ENCODE results near the gene TRAF3.
"Not testable (repeated sequence)": the region's sequence is repeated elsewhere in the genome, so short reads cannot be mapped to it uniquely, and the experiment has no call there.

The TRAF3 gene

DNA sequence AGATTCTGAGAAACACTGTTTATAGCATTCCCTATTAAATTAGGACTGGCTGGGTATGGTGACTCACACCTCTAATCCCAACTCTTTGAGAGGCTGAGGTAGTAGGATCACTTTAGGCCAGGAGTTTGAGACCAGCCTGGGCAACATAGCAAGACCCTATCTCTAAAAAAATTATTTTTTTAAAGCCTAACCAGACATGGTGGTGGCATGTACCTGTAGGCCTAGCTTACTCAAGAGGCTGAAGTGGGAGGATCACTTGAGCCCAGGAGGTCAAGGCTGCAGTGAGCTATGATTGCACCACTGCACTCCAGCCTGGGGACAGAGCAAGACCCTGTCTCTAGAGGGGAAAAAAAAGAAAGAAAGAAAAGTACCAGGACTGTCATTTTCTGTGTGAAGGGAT is 119.5 kb downstream of the TRAF3 start:
- DNase-seq: not testable (repeated sequence)

GRCh38 chr14:102897299-102898027 is 120.2 kb downstream of the TRAF3 start:
- no peak for DNase-seq

- no peak for DNase-seq
Measured at GRCh38 chr14:102898298-102898697, 121.0 kb downstream of the TRAF3 start.

GRCh38 chr14:102898776-102899515 is 121.7 kb downstream of the TRAF3 start:
- no peak for DNase-seq

GRCh38 chr14:102899516-102899900 is 122.3 kb downstream of the TRAF3 start:
- DNase-seq: no peak

DNA sequence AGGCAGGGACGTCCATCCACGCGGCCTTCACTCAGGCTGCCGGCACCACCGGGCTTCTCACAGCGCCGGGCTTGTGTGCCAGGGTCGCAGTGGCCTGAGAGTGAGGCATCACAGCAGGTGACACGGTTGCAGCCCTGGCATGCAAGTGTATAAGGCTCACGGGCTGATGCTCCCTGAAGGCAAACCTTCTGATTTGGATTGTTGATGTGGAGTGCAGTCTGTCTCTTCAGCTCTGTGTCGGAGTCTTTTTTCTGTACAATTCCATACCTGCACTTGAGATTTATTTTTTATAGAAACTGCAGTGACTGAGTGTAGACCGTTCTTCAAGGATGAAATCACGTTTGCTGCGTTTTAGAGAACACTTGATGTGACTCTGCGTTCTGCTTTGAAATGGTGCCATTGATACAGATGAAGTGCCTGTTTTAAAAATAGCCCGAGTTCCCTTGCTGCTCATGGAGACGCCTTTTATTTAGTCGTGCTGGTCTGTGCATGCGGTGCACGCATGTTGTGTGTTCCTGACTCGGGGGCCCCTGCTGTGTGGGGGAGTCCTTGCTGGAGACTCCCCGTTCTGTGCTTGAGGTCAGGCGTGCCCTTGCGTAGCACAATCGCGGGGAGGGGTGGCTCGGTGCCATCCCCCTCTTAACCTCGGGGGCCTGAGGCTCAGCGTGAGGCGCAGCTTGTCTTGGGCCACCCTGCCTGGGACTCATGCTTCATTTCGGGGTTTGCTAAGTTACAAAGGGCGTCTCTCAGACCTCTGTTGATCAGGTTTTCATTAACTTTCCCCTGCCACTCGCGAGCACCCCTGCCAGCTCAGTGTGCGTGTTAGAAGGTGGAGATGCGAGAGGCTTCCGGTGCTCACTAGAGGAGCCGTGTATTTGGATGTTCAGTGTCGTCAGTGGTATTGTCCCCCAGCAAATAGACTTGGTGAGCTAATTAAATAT is 123.7 kb downstream of the TRAF3 start:
- no peak for DNase-seq

DNA sequence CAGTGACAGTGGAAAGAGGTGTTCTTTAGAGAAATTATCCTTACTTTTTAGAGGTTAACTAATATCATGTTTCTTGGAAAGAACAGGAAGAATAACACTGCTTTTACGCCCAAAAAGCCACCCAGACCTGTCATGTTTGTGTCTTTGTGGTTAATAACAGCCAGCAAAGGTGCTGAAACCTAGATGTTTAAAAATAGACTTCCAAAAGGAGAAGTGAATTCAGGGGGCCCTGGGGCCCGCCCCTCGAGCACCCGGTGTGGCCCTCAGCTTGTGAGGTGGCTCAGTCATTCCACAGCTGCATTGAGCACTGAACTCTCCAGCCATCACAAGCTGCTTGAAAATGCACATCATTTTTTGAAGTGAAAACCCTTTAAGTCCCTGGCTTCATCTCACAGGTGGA is 124.4 kb downstream of the TRAF3 start:
- DNase-seq: no peak

DNA sequence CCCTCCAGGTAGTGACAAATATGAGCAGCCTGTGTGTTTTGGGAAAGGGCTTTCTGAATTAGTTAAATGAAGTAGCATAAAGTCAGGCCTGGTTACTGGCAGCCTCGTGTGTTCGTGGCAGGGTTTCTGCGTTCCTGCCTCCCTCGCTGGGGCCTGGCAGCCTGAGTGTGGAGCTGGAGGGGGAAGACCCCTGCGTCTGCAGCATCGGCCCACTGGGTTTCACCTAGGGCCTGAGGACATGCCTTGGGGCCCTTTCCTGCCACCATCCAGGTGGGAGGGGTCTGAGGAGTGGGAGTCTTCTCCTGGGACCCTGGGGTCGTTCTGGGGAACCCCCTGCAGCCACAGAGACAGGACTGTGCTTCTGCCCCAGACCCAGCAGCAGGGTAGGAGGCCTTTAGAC is 124.8 kb downstream of the TRAF3 start:
- no peak for DNase-seq

- DNase-seq: no peak
Measured at GRCh38 chr14:102902523-102903247, 125.4 kb downstream of the TRAF3 start.

DNA sequence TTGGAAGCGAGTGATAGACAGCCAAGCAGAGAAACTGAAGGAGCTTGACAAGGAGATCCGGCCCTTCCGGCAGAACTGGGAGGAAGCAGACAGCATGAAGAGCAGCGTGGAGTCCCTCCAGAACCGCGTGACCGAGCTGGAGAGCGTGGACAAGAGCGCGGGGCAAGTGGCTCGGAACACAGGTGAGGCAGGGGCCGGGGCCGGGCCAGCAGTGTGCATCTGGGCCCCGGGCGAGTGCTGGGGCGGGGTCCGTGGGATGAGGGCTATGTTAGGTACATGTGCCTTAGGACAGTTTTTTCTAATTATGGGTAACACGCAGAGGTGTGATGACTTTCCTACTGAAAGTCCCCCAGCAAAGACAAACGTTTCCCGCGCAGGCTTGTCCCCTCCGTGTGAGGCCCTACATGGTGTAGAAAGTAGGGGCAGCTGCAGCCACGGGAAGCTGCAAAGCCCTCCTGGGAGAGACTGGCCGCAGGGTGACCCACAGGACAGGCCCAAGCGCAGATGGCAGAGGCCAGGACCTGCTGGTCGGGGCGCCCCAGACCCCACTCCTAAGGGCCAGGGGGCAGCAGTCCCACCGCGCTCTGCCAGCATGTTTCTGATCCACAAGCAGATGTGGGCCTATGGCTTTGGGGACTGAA is 126.1 kb downstream of the TRAF3 start:
- DNase-seq: no peak

DNA sequence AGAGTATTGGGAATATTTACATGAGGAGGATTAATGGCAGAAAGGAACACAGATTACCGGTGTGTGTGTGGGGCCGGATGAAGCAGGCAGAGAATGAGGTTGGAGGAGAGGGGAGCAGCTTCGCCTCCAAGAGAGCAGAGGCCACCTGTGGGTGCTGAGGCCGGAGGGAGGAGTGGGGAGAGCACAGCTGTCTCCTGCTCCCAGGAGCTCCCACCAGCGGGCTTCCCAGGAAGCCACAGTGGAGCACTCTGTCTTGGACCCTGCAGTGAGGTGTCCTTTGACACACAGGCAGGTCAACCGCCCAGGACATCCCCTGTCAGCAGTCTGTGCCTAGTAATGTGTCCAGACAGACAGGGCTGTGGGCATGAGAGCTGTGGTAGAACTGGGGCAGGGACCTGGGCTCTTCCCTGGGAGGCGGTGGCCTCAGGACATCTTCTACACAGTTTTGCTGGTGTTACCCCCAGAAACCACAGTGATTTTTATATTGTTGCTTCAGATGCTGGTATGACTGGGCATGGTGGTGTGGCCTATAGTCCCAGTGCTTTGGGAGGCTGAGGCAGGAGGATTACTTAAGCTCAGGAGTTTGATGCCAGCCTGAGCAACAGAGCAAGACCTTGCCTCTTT is 126.8 kb downstream of the TRAF3 start:
- no peak for DNase-seq

DNA sequence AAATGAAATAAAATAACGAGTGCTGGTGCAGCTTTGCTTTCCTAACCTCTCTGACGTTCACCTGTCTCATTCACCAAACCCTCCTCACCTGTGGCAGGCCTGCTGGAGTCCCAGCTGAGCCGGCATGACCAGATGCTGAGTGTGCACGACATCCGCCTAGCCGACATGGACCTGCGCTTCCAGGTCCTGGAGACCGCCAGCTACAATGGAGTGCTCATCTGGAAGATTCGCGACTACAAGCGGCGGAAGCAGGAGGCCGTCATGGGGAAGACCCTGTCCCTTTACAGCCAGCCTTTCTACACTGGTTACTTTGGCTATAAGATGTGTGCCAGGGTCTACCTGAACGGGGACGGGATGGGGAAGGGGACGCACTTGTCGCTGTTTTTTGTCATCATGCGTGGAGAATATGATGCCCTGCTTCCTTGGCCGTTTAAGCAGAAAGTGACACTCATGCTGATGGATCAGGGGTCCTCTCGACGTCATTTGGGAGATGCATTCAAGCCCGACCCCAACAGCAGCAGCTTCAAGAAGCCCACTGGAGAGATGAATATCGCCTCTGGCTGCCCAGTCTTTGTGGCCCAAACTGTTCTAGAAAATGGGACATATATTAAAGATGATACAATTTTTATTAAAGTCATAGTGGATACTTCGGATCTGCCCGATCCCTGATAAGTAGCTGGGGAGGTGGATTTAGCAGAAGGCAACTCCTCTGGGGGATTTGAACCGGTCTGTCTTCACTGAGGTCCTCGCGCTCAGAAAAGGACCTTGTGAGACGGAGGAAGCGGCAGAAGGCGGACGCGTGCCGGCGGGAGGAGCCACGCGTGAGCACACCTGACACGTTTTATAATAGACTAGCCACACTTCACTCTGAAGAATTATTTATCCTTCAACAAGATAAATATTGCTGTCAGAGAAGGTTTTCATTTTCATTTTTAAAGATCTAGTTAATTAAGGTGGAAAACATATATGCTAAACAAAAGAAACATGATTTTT is 128.2 kb downstream of the TRAF3 start:
- no peak for DNase-seq

DNA sequence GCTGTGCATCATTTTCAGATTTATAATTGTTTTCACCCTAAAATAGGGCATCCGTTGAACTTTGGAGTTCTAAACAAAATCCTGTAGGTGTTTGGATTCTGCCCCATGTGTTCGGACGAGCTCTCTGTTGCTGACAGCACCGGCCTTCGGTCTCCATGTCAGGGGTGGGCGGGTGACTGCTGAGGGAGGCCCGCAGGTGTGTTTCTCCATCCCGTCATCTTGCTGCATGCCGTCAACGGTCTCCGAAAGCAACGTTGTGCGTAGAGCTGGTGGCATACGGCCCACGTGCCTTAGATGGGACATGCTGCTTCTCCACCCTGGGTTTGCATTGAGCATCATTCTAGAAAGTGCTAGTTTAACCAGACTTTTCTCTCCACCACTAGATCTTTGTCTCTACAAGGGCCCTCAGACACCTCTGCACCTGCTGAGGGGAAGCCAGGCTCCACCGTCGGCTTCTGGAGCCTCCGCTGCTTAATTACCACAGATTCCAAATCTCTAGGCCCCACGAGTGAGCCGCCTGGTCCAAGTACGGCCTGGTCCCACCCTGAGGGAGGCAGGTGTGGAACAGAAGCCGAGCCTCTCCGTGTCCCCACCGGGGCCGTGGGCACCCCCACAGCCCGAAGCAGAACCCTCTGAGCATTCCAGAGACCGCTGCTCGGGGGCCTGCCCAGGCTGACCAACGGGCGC is 129.5 kb downstream of the TRAF3 start:
- DNase-seq: no peak

GRCh38 chr14:102907303-102907844 is 130.1 kb downstream of the TRAF3 start:
- no peak for DNase-seq

GRCh38 chr14:102907980-102908730 is 130.9 kb downstream of the TRAF3 start:
- no peak for DNase-seq

DNA sequence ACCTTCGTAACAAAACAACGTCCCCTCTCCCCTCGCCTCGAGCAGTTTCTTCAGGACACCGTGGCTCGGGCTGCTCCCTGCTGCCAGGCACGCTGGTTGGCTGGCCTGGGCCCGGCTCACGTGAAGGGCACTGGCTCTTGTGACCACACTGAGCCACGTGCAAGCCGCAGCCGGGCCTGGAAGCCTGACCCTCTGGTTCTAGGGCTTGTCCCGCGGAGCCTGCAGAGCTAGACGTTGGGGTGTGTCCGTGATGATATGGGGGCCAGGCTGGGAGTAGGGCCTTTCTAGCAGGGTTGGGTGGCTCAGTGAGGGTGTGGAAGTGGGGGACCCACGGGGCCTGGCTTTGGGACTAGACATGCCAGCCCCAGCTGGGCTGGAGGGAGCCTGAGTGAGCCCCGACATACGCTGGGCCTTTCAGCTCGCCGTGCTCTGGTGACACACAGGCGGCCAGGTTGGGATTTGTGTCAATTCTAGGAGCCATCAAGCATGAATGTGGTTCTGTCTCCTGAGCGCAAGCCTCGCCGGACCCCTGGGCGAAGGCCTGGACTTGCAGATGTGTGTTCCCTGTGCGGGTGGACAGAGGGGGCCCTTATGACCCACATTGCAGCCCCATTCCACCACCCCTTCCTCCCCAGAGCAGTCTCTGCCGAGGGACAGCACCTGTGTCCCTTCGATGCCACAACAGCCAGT is 131.7 kb downstream of the TRAF3 start:
- DNase-seq: no peak

- no peak for DNase-seq
Measured at GRCh38 chr14:102909462-102909861, 132.2 kb downstream of the TRAF3 start.

- DNase-seq: no peak
Measured at GRCh38 chr14:102909911-102910310, 132.7 kb downstream of the TRAF3 start.
